Measurements from ENCODE around the gene NAE1. TPM values are rescaled to one million over a fixed set of nuclear protein-coding genes. Genes with fewer than 3 reads are reported as not detected.

The NAE1 gene
- total RNA-seq, 2 experiments from 2014 or later = 76.5 to 78.2 TPM

DNA sequence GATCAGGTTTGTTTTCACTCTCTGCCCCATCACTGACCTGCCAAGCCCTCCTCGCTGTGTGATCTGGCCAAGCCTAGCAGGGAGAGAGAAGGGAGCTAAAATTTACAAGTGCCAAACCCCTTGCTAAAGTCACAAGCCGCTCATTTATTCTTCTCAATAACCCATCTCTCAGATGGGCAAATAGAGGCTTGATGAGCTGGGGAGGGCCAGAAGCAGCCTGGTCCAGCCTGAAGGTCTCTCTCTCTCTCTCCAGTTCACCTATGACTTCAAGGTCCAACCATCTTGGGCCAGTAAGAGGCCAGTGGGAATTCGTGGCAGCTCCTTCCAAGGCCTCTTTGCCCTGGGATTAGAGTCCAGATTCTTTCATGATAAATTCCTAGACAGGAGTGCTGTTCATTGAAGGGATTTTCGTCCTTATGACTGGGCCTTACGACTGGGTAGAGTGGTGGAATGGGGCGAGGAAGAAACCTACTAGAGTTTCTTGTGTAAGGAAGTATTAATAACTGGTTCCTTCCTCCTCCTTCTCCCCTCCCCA is 16.8 kb upstream of the NAE1 start:
- Mint-ChIP-seq H3K27me3 (peaks cover 33% of the 10 kb centered on the region), H3K4me3 (no peak overlapping the region), H3K36me3 (ENCODE audit: low read depth) (no peaks in the 10 kb centered on the region), H3K4me1 (peaks cover 20% of the 10 kb centered on the region), H3K27ac (no peak overlapping the region), H3K9me3 (no peaks in the 10 kb centered on the region)
- ChIA-PET CTCF (interaction anchor here (1.9 to 4.7 kb wide), 3 partner anchors 17 to 25 kb away, joined by 6 to 32 read pairs (median 12); partner anchors contain the start of gene NAE1), POLR2A (no interaction called here)
- DNase-seq = no peak

DNA sequence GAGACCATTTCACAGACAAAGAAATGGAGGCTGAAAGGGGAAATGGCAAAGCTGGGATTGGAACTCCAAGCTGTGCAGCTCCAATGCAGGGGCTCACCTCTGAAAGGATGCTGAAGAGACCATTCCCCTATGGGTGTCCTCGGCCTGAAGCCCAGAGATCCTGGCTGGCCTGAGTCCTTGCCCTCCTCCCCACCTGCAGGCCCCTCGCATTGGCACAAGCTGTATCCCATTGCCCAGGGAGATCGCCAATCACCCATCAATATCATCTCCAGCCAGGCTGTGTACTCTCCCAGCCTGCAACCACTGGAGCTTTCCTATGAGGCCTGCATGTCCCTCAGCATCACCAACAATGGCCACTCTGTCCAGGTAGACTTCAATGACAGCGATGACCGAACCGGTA is 16.1 kb upstream of the NAE1 start:
- Mint-ChIP-seq H3K9me3 (no peaks in the 10 kb centered on the region), H3K27me3 (peaks cover 36% of the 10 kb centered on the region), H3K4me1 (peaks cover 20% of the 10 kb centered on the region), H3K4me3 (no peak overlapping the region), H3K36me3 (ENCODE audit: low read depth) (no peaks in the 10 kb centered on the region), H3K27ac (no peak overlapping the region)
- DNase-seq = no peak
- ChIA-PET POLR2A (no interaction called here), CTCF (interaction anchor here (1.9 to 4.7 kb wide), 3 partner anchors 16 to 26 kb away, joined by 6 to 32 read pairs (median 12); partner anchors contain the start of gene NAE1)

DNA sequence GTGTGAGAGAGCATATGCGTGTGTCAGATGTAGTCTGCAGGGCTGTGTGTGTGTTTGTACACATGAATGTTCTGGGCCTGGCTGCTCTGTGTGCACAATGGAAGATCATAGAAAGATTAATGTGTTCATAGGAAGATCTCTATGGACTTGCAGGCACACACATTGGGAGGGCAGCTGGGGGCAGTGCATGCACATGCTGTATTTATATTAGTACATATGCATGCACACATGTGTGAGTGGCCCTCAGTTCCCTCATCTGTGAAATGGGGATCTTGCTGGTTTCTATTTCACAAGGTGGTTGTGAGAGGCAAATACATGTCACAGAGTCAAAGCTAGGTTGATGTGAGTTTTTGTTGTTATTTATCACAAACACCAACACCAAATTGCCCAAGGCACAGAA is 15.5 kb upstream of the NAE1 start:
- ChIA-PET CTCF (interaction anchor here (1.9 to 4.7 kb wide), 3 partner anchors 16 to 27 kb away, joined by 6 to 32 read pairs (median 12); partner anchors contain the start of gene NAE1), POLR2A (no interaction called here)
- H3K36me3 Mint-ChIP-seq (ENCODE audit: low read depth) = no peaks in the 10 kb centered on the region
- peaks cover 20% of the 10 kb centered on the region for H3K4me1 Mint-ChIP-seq
- H3K4me3 Mint-ChIP-seq = no peak overlapping the region
- DNase-seq = no peak
- peaks cover 36% of the 10 kb centered on the region for H3K27me3 Mint-ChIP-seq
- H3K9me3 Mint-ChIP-seq = no peaks in the 10 kb centered on the region
- no peak overlapping the region for H3K27ac Mint-ChIP-seq

DNA sequence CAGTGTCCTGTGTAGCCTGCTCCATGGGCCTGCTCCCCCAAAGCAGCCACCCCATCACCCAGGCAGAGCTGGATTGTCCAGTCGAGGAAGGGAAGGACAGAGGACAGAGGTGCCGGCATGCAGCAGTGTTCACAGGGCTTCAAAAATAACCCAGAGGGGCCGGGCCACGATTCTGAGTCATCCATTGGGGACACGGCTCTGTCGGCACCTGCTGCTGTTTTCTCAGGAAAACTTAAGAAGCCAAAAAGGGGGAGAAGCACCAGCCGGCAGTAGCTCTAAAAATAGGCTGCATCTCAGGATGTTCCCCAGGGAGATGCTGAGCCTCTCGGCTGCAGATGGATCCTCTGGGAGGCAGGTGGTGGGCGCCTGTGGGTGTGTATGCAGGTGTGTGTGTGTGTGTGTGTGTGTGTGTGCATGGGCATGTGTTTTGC is 15.0 kb upstream of the NAE1 start:
- no peak for DNase-seq
- Mint-ChIP-seq H3K9me3 (no peaks in the 10 kb centered on the region), H3K36me3 (ENCODE audit: low read depth) (no peaks in the 10 kb centered on the region), H3K4me1 (peaks cover 20% of the 10 kb centered on the region), H3K4me3 (no peak overlapping the region), H3K27ac (no peak overlapping the region), H3K27me3 (peaks cover 36% of the 10 kb centered on the region)
- ChIA-PET POLR2A (no interaction called here), CTCF (interaction anchor here (4.7 kb wide), 1 partner anchor 22 kb away, joined by 32 read pairs; no protein-coding TSS in a partner anchor)

DNA sequence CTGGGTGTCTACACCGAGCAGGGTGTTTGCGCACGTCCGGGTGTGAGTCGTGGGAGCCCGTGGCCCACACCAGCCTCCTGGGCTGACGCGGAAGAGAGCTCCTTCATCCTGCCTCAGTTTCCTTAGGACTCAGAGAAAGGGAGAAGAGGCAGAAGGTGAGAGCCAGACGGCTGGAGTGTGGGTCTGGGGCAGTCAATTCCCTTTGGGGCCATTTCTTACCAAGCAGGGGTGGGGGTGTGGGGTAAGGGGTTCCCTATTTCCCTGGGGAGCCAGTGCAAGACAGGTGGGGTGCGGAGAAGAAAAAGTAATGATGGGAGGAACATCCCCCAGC is 14.3 kb upstream of the NAE1 start:
- no peak overlapping the region for H3K27ac Mint-ChIP-seq
- CTCF ChIA-PET = interaction anchor here (0.7 to 4.7 kb wide), 3 partner anchors 9 to 23 kb away, joined by 3 to 32 read pairs (median 4); partner anchors contain the start of gene NAE1
- peaks cover 20% of the 10 kb centered on the region for H3K4me1 Mint-ChIP-seq
- H3K27me3 Mint-ChIP-seq = peaks cover 37% of the 10 kb centered on the region
- POLR2A ChIA-PET = no interaction called here
- H3K4me3 Mint-ChIP-seq = no peak overlapping the region
- no peak for DNase-seq
- no peaks in the 10 kb centered on the region for H3K36me3 Mint-ChIP-seq (ENCODE audit: low read depth)
- H3K9me3 Mint-ChIP-seq = no peaks in the 10 kb centered on the region

DNA sequence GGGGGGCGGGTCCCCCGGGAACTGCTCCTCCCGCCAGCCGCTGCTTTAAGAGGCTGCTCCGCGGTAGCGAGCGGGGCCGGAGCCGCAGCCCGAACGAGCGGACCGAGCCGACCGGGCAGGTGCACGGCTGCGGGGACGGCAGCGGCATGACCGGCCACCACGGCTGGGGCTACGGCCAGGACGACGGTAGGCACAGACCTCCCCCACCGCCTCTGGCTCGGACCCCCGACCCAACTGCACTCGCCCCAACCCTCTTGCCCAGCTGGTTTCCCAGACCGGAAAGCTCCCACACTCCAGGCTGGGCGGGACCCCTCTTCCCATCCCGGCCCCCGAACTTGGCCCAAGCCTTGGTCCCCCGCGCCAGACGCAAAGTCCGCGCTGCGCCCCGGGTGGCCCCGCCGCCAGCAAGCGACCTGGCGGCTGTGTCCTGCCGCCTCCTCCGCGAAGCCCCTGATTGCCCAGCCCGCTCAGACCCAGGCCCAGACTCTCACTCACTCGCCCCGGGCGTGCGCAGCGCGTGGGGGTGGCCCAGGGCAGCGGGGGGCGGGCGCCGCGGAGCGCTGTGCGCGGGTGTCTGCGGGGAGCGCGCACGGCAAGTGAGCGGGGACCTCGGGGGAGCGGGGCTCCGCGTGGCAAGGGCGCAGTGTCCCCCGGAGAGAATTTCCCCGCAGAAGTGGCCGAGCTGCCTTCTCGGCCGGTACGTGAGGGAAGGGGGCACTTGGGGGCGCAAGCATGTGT is 13.7 kb upstream of the NAE1 start, which contains the start of gene CA7:
Gene CA7, plus strand, starts transcription at position 73 of the 738 bp plus-strand sequence. Its CDS starts 74 bp downstream, at position 147.
- DNase-seq = no peak
- CTCF ChIA-PET = interaction anchor here (0.7 to 4.7 kb wide), 4 partner anchors 9 to 24 kb away, joined by 3 to 32 read pairs (median 16); partner anchors contain the start of gene NAE1
- POLR2A ChIA-PET = interaction anchor here (3.1 kb wide), 1 partner anchor 14 kb away, joined by 17 read pairs; the partner anchor contains the start of gene NAE1
- H3K36me3 Mint-ChIP-seq (ENCODE audit: low read depth) = no peaks in the 10 kb centered on the region
- no peak within 1 kb of the TSS for H3K4me3 Mint-ChIP-seq
- no peaks in the 10 kb centered on the region for H3K9me3 Mint-ChIP-seq
- no peak within 1 kb of the TSS for H3K27ac Mint-ChIP-seq
- peaks cover 20% of the 10 kb centered on the region for H3K4me1 Mint-ChIP-seq
- H3K27me3 Mint-ChIP-seq = peaks cover 41% of the 10 kb centered on the region

DNA sequence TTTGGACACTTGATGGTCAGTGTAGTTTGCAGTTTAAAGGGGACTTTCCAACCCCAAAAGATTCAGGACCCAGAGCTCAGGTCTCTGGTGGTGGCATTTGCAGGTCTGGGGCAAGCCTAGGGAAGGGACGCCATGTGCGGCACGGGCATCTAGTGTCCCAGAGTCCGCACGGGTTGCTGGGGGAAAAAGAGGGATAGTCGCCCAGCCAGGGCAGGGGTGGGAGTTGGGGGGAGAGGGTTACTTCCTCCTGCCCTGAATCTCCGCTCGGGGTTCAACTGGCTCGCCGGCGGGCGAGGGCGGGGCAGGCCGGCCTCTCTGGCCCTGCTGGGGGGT is 13.2 kb upstream of the NAE1 start:
- ChIA-PET POLR2A (interaction anchor here (3.1 kb wide), 1 partner anchor 13 kb away, joined by 17 read pairs; the partner anchor contains the start of gene NAE1), CTCF (interaction anchor here (1.4 to 3.7 kb wide), 2 partner anchors 13 to 85 kb away, joined by 4 to 28 read pairs; partner anchors contain the start of gene NAE1)
- Mint-ChIP-seq H3K4me3 (no peak overlapping the region), H3K9me3 (no peaks in the 10 kb centered on the region), H3K27ac (no peak overlapping the region), H3K4me1 (peaks cover 20% of the 10 kb centered on the region), H3K36me3 (ENCODE audit: low read depth) (no peaks in the 10 kb centered on the region), H3K27me3 (peaks cover 46% of the 10 kb centered on the region)
- DNase-seq = no peak

DNA sequence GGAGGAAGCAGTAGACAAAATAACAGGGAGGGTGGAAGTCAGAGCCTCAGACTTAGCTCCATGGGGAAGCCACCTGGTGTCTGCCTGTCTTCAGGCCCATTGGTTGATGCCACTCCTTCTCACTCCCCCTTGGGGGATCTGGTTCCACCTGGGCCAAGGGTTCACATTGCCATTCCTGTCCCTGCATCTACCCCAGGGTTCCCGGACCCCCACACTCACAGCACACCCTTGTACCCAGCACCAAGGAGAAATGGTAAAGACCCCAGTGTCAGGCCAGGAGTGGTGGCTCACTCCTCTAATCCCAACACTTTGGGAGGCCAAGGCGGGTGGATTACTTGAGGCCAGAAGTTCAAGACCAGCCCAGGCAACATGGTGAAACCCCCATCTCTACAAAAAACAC is 12.4 kb upstream of the NAE1 start:
- Mint-ChIP-seq H3K9me3 (no peaks in the 10 kb centered on the region), H3K4me3 (no peak overlapping the region), H3K27me3 (peaks cover 54% of the 10 kb centered on the region), H3K27ac (no peak overlapping the region), H3K36me3 (ENCODE audit: low read depth) (no peaks in the 10 kb centered on the region), H3K4me1 (peaks cover 17% of the 10 kb centered on the region)
- no peak for DNase-seq
- CTCF ChIA-PET = interaction anchor here (1.4 to 3.7 kb wide), 3 partner anchors 12 to 86 kb away, joined by 4 to 28 read pairs (median 11); partner anchors contain the start of gene NAE1
- POLR2A ChIA-PET = interaction anchor here (3.1 kb wide), 1 partner anchor 13 kb away, joined by 17 read pairs; the partner anchor contains the start of gene NAE1

DNA sequence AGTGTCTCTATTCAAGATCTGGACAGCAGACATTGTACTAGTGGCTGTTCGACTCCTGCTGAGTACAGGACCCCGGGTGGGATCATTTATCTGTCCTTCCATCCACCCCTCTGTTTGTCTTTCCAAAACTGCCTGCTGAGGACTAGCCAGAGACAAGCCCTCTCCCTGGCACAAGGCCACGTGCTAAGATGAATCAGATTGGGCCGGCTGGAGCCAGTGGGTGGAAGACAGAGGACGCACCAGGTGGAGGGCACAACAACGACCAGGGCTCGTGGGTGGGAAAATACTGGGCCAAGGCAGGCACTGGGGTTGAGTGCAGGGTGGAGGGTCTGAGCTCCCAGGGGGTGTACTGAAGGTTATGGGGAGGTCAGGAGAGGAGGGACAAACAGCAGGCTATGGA is 12.0 kb upstream of the NAE1 start:
- DNase-seq = no peak
- H3K36me3 Mint-ChIP-seq (ENCODE audit: low read depth) = no peaks in the 10 kb centered on the region
- H3K4me1 Mint-ChIP-seq = peaks cover 13% of the 10 kb centered on the region
- peaks cover 56% of the 10 kb centered on the region for H3K27me3 Mint-ChIP-seq
- no peak overlapping the region for H3K4me3 Mint-ChIP-seq
- POLR2A ChIA-PET = interaction anchor here (3.1 kb wide), 1 partner anchor 12 kb away, joined by 17 read pairs; the partner anchor contains the start of gene NAE1
- no peaks in the 10 kb centered on the region for H3K9me3 Mint-ChIP-seq
- H3K27ac Mint-ChIP-seq = no peak overlapping the region
- CTCF ChIA-PET = interaction anchor here (1.4 to 3.7 kb wide), 3 partner anchors 12 to 86 kb away, joined by 4 to 28 read pairs (median 11); partner anchors contain the start of gene NAE1

DNA sequence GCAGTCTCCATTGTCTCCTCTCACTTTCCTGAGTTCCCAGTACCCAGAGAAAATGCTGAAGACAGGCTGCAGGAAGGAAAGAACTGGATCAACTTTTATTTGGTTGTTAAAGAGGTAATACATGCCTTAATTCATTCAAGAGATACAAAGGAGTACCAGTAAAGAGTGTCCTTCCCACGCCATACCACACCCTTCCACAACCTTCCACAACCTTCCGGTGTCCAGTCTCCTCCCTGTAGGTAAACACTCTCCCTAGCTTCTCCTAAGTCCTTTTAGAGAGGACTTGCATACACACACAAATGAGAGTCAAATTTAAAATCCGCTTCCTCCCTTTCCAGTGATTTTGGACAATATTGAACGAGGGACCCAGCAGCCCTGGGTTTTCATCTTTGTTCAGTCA is 10.6 kb upstream of the NAE1 start:
- POLR2A ChIA-PET = interaction anchor here (3.1 kb wide), 1 partner anchor 11 kb away, joined by 17 read pairs; the partner anchor contains the start of gene NAE1
- H3K4me1 Mint-ChIP-seq = peaks cover 6% of the 10 kb centered on the region
- no peak overlapping the region for H3K27ac Mint-ChIP-seq
- no peak for DNase-seq
- H3K36me3 Mint-ChIP-seq (ENCODE audit: low read depth) = no peaks in the 10 kb centered on the region
- no peaks in the 10 kb centered on the region for H3K9me3 Mint-ChIP-seq
- peaks cover 52% of the 10 kb centered on the region for H3K27me3 Mint-ChIP-seq
- CTCF ChIA-PET = interaction anchor here (2.4 to 3.7 kb wide), 2 partner anchors 10 to 27 kb away, joined by 11 to 28 read pairs; partner anchors contain the start of gene NAE1
- no peak overlapping the region for H3K4me3 Mint-ChIP-seq

DNA sequence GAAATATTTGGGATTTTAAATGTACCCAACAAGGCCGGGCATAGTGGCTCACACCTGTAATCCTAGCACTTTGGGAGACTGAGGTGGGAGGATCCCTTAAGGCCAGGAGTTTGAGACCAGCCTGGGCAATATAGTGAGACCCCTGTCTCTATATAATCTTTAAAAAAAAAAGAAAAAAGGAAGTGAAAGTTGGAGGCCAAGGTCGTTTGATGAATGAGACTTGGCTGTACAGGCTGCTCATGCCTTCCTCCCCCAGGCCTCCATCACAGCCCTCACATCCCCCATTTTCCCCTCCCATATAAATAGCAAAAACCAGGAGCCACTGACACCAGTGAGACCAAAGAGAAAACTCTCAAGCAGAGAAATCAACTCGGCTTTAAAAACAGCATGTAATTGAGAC is 10.1 kb upstream of the NAE1 start:
- no peak for DNase-seq
- peaks cover 48% of the 10 kb centered on the region for H3K27me3 Mint-ChIP-seq
- peaks cover 6% of the 10 kb centered on the region for H3K4me1 Mint-ChIP-seq
- ChIA-PET POLR2A (no interaction called here), CTCF (interaction anchor here (3.7 kb wide), 1 partner anchor 10 kb away, joined by 28 read pairs; the partner anchor contains the start of gene NAE1)
- H3K36me3 Mint-ChIP-seq (ENCODE audit: low read depth) = no peaks in the 10 kb centered on the region
- no peak overlapping the region for H3K27ac Mint-ChIP-seq
- H3K4me3 Mint-ChIP-seq = no peak overlapping the region
- no peaks in the 10 kb centered on the region for H3K9me3 Mint-ChIP-seq

DNA sequence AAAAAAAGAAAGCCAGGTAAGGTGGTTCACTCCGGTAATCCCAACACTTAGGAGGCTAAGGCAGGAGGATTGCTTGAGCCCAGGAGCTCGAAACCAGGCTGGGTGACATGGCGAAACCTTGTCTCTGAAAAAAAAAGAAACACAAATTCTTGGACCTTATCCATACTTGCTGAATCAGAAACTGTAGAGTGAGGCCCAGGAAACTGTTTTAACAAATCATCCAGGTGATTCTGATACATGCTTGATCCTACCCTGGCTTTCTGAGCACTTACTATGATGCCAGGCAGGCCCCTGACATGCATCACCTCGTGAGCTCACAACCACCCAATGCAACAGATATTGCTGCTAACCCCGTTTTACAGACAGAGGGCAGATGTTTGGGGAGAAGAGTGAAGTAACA is 4.0 kb upstream of the NAE1 start:
- Mint-ChIP-seq H3K36me3 (ENCODE audit: low read depth) (no peaks in the 10 kb centered on the region), H3K4me1 (peaks cover 12% of the 10 kb centered on the region), H3K27me3 (peaks cover 16% of the 10 kb centered on the region), H3K4me3 (no peak overlapping the region), H3K9me3 (no peaks in the 10 kb centered on the region), H3K27ac (no peak overlapping the region)
- ChIA-PET POLR2A (no interaction called here), CTCF (interaction anchor here (1.2 to 2.2 kb wide), 3 partner anchors 26 to 38 kb away, joined by 5 to 11 read pairs (median 6); no protein-coding TSS in a partner anchor)
- no peak for DNase-seq

Data from activated CD4-positive, alpha-beta memory T cell treated with anti-CD3 and anti-CD28 coated beads, Interleukin-2, amount 10 ng/mL, durations not matched to agents 7 days and 5 days (primary cell).